HL-60/S4 treated with retinoic acid at 250 ng/mL for 4 days and 3 days (cell line): Measurements from ENCODE around the gene IQGAP3.
"Not testable (repeated sequence)": the region's sequence is repeated elsewhere in the genome, so short reads cannot be mapped to it uniquely, and the experiment has no call there.

ENCODE experiments used
- in situ Hi-C: fragments of 300-500 bp; cut with MboI; formaldehyde crosslinking; loops from 2 replicates; pipeline ENCODE4 v1.7.0; 2022; ENCODE audit warnings: low sequenced_read_pairs

The IQGAP3 gene

GRCh38 chr1:156571919-156572662 lies at the start of gene IQGAP3:
Gene IQGAP3 (minus strand): TSS chr1:156572565. CDS start chr1:156572529, 36 bp downstream.
- in situ Hi-C loops: no loop called here

- in situ Hi-C loops: no loop called here
Measured at GRCh38 chr1:156619582-156619955, 47.2 kb upstream of the IQGAP3 start.

GRCh38 chr1:156618853-156619581 lies 46.7 kb upstream of the IQGAP3 start, which contains the start of gene HAPLN2:
Gene HAPLN2 (plus strand): TSS chr1:156619415. CDS start chr1:156623491, 4,076 bp downstream.
- in situ Hi-C loops: no loop called here

- in situ Hi-C loops: no loop called here
Measured at GRCh38 chr1:156616463-156616862, 44.1 kb upstream of the IQGAP3 start.

GRCh38 chr1:156615946-156616345 lies 43.6 kb upstream of the IQGAP3 start:
- in situ Hi-C loops: no loop called here

GRCh38 chr1:156612666-156613065 lies 40.3 kb upstream of the IQGAP3 start:
- in situ Hi-C loops: no loop called here

- in situ Hi-C loops: not testable (repeated sequence)
Measured at GRCh38 chr1:156610072-156610471, 37.7 kb upstream of the IQGAP3 start.

GRCh38 chr1:156608981-156609380 lies 36.6 kb upstream of the IQGAP3 start:
- in situ Hi-C loops: no loop called here

GRCh38 chr1:156608036-156608674 lies 35.8 kb upstream of the IQGAP3 start:
- in situ Hi-C loops: no loop called here

- in situ Hi-C loops: not testable (repeated sequence)
Measured at GRCh38 chr1:156607344-156607743, 35.0 kb upstream of the IQGAP3 start.

GRCh38 chr1:156602557-156602993 lies 30.2 kb upstream of the IQGAP3 start:
- in situ Hi-C loops: no loop called here

- in situ Hi-C loops: no loop called here
Measured at GRCh38 chr1:156601892-156602291, 29.5 kb upstream of the IQGAP3 start.

GRCh38 chr1:156601122-156601830 lies 28.9 kb upstream of the IQGAP3 start, which contains the start of gene GPATCH4:
Gene GPATCH4 (minus strand): TSS chr1:156601479.
- in situ Hi-C loops: no loop called here

GRCh38 chr1:156600733-156601121 lies 28.4 kb upstream of the IQGAP3 start:
- in situ Hi-C loops: no loop called here

- in situ Hi-C loops: no loop called here
Measured at GRCh38 chr1:156599811-156600210, 27.4 kb upstream of the IQGAP3 start.

GRCh38 chr1:156598731-156599432 lies 26.5 kb upstream of the IQGAP3 start:
- in situ Hi-C loops: no loop called here

- in situ Hi-C loops: no loop called here
Measured at GRCh38 chr1:156598125-156598524, 25.8 kb upstream of the IQGAP3 start.

GRCh38 chr1:156596426-156596825 lies 24.1 kb upstream of the IQGAP3 start:
- in situ Hi-C loops: no loop called here

- in situ Hi-C loops: no loop called here
Measured at GRCh38 chr1:156595016-156595415, 22.7 kb upstream of the IQGAP3 start.

GRCh38 chr1:156594190-156594589 lies 21.8 kb upstream of the IQGAP3 start:
- in situ Hi-C loops: no loop called here
